GM19395 (cell line): Measurements from ENCODE around the gene KCTD1.
"Not testable (repeated sequence)": the region's sequence is repeated elsewhere in the genome, so short reads cannot be mapped to it uniquely, and the experiment has no call there.

ENCODE experiments used
- ATAC-seq: cut with Tn5 transposase; IDR thresholded peaks from one replicate; pipeline ENCODE4 v1.9.1; 2021; ENCODE audit warnings: mild to moderate bottlenecking, moderate library complexity; ENCODE audit not compliant: unreplicated experiment

KCTD1 gene

GRCh38 chr18:26458526-26459232 lies 89.7 kb downstream of the KCTD1 start:
- ATAC-seq = peak; percentile 59

- no peak for ATAC-seq
These were observed 90.6 kb downstream of the KCTD1 start for GRCh38 chr18:26457611-26458353.

DNA sequence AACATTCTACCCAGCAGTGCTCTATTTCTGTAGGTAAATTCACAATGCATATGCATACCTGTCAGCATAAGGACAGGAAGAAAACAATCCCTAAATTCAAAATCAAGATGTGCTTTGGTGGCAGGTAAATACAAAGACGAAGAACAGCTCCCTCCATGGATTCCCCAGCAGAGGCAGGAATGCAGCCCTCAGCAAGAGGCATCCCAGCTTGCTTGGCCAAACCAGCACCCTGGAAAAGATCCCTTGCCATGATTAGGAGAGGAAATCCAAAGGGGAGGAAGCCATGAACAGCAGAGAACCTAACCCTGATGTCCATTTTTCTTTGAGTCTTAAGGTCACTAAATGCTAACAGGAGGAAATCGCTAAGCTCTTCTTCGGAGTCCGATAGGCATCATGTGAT lies 91.2 kb downstream of the KCTD1 start:
- no peak for ATAC-seq

GRCh38 chr18:26456070-26456491 lies 92.3 kb downstream of the KCTD1 start:
- no peak for ATAC-seq

DNA sequence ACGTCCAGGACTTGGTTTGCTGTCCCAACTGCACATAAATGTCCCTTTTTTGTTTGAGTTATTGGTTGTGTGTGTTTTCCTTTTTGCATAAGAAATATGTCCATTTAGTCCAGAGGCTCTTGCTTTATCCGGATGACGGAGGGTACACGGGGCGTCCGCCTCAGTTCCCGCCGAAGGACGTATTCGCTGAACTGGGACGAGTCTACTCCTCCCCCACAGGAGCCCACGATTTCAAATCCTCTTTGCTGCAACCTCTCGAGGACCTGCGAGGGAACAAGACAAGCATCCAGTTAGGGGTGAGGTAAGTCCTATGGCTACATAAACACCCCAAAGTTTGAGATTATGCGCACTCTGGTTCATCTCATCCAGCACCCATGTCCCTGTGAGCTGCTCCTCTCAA lies 92.7 kb downstream of the KCTD1 start:
- no peak for ATAC-seq

GRCh38 chr18:26454616-26455015 lies 93.7 kb downstream of the KCTD1 start:
- ATAC-seq = no peak

GRCh38 chr18:26454192-26454591 lies 94.2 kb downstream of the KCTD1 start:
- no peak for ATAC-seq

DNA sequence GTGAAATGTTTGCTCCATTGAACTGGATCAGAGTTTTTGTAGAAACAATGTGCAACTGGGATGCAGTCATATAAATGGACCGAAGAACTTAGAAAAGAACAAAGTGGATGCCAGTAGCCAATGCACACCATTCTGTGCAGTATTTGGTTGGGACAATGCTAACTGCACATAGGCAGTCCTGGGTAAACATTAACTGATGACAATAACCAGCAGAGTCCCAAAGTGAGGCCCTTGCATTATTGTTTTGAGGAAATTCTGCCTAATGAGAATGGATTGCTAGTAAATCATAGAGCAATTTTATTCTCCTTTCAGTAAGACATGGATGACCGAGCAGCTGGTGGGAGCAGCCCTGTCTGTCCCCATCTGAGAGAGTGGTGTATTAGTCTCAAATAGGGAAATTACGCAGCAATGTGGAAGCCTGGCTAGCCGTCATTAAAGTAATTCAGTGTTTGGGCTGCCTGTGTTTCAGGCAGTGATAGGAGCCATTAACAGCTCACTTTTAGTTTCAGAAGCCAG lies 94.9 kb downstream of the KCTD1 start:
- peak; percentile 48 for ATAC-seq

- ATAC-seq = no peak
These were observed 97.2 kb downstream of the KCTD1 start for GRCh38 chr18:26450989-26451682.

- ATAC-seq = peak; percentile 55
These were observed 99.6 kb downstream of the KCTD1 start for GRCh38 chr18:26448714-26449159.

- ATAC-seq = no peak
These were observed 104.5 kb downstream of the KCTD1 start for GRCh38 chr18:26443853-26444252.

- ATAC-seq = no peak
These were observed 106.2 kb downstream of the KCTD1 start for GRCh38 chr18:26442126-26442525.

DNA sequence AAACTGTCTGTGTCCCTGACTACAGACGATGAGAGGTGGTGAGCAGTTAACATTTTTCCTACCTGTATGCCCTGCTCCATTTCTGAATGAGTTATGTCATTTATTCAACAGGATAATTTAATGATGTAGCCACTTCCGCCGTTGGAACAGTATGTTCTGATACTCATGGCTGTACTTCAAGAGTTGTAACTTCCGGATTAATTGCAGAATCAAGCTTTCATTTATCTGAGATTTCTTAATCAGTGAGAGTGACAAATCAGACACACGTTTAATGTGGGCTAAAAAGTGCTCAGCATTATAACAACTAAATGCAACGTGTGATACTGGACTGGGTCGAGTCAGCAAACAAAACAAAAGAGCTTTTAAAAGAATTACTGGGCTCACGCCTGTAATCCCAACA lies 107.7 kb downstream of the KCTD1 start:
- ATAC-seq = no peak

DNA sequence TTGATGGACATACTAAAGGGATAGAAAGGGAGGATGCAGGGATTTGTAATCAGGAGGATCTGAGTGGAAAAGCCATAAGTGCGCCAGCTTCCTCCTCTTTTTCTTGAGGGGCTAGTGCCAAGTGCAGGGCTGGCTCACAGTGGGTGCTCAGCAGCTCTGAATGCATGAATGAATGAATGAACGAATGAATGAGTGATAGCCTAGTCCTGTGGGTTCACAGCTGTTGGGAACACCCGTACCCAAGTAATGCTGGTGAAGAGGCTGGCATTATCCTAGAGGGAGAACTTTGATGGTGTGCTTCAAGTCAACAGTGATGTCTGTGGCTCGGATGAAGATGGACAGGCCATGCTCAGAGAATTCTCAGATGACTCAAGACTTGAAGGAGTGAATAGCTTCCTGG lies 108.8 kb downstream of the KCTD1 start:
- no peak for ATAC-seq

GRCh38 chr18:26438980-26439379 lies 109.4 kb downstream of the KCTD1 start:
- peak; percentile 98 for ATAC-seq

- not testable (repeated sequence) for ATAC-seq
These were observed 110.7 kb downstream of the KCTD1 start for GRCh38 chr18:26437634-26438033.

DNA sequence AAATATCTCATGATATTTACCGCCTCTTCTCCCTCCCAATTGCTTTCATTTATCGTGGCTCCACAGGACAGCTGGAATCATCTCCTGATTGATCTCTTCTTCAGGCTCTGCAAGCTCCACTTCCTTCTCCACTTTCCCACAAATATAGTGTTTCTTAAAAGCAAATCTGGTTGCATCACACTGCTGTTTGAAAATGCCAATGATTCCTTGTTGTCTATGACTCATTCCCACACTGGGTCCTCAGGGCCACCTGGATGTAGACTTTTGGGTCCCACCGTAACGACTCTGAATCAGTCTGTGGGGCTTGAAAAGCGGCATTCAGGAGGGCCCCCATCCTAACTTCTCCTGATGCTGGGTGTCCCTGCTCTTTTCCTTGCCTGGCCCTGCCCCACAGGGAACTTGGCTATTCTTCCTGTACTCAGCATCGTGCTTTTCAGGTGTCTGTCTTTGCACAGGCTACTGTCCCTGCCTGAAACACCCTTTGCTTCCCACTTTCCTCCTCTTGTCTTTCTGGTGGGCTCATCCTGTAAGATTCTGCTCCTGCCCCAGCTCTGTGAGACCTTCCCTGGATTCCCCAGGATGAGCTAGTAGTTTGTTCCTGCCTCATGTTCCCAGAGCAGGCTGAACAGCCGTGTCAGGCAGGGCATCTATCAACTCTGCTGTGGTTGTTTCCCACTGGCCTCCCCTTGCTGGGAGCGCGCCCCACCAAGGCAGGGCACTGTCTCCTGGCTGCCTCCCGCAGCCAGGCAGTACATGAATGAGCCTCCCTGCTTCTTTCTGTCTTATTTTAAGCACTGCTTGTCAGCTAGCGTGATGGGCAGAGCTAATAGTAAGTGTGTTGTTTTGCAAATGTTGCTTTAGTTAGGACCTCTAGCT lies 111.9 kb downstream of the KCTD1 start:
- ATAC-seq = no peak

- no peak for ATAC-seq
These were observed 112.8 kb downstream of the KCTD1 start for GRCh38 chr18:26435415-26436095.

DNA sequence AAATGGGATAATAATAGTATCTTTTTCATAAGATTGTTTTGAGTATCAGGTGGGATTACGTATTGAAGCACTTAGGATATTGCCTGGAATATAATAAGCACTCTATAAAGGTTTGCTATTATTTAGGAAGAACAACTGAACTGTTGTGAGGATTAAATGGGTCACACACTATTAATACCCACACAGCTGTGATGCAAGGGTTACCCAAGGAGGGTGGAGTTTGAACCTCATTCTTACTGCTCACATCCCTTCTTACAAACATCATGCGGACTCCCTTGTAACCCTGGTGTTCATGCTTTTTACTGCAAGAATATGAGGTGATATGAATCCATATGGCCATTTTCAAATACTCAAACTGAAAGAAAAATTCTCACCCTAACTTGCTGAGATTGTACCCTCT lies 113.5 kb downstream of the KCTD1 start:
- no peak for ATAC-seq
